ENCODE data around the gene PHKG1. TPM values are rescaled to one million over a fixed set of nuclear protein-coding genes. Genes with fewer than 3 reads are reported as not detected.
"Not testable (repeated sequence)": the region's sequence is repeated elsewhere in the genome, so short reads cannot be mapped to it uniquely, and the experiment has no call there.

The PHKG1 gene
- total RNA-seq, 4 donors from 2014 or later: 0.78 to 3.7 (median 1.2) TPM

- 76 to 86% methylated on average over 2 of the region's 2 CpGs for WGBS, 2 donors
- DNase-seq (ENCODE audit: low spot score in 2 of 2): no peak
- TF ChIP-seq, protein P1, sequence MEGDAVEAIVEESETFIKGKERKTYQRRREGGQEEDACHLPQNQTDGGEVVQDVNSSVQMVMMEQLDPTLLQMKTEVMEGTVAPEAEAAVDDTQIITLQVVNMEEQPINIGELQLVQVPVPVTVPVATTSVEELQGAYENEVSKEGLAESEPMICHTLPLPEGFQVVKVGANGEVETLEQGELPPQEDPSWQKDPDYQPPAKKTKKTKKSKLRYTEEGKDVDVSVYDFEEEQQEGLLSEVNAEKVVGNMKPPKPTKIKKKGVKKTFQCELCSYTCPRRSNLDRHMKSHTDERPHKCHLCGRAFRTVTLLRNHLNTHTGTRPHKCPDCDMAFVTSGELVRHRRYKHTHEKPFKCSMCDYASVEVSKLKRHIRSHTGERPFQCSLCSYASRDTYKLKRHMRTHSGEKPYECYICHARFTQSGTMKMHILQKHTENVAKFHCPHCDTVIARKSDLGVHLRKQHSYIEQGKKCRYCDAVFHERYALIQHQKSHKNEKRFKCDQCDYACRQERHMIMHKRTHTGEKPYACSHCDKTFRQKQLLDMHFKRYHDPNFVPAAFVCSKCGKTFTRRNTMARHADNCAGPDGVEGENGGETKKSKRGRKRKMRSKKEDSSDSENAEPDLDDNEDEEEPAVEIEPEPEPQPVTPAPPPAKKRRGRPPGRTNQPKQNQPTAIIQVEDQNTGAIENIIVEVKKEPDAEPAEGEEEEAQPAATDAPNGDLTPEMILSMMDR (IDR thresholded peaks at IDR 0.05): no peak
- TF ChIP-seq POLR2A (IDR thresholded peaks at IDR 0.05): no peak
- H3K4me3 ChIP-seq (ENCODE audit: low read depth, poor library complexity, severe bottlenecking): no peak overlapping the region
- intact Hi-C loops (cut with DNase I; ENCODE audit: low total_unique reads): no loop called here
These were observed 38.8 kb downstream of the PHKG1 start for GRCh38 chr7:56053993-56054392.

- intact Hi-C loops (cut with DNase I; ENCODE audit: low total_unique reads): no loop called here
- DNase-seq (ENCODE audit: low spot score in 2 of 2): no peak
- no peak overlapping the region for H3K4me3 ChIP-seq (ENCODE audit: low read depth, poor library complexity, severe bottlenecking)
- WGBS, 2 donors: 75 to 81% methylated on average over 9 of the region's 9 CpGs
- no peak for TF ChIP-seq POLR2A (IDR thresholded peaks at IDR 0.05)
- TF ChIP-seq, protein P1 (IDR thresholded peaks at IDR 0.05): no peak
These were observed 39.4 kb downstream of the PHKG1 start for GRCh38 chr7:56053379-56053778.

DNA sequence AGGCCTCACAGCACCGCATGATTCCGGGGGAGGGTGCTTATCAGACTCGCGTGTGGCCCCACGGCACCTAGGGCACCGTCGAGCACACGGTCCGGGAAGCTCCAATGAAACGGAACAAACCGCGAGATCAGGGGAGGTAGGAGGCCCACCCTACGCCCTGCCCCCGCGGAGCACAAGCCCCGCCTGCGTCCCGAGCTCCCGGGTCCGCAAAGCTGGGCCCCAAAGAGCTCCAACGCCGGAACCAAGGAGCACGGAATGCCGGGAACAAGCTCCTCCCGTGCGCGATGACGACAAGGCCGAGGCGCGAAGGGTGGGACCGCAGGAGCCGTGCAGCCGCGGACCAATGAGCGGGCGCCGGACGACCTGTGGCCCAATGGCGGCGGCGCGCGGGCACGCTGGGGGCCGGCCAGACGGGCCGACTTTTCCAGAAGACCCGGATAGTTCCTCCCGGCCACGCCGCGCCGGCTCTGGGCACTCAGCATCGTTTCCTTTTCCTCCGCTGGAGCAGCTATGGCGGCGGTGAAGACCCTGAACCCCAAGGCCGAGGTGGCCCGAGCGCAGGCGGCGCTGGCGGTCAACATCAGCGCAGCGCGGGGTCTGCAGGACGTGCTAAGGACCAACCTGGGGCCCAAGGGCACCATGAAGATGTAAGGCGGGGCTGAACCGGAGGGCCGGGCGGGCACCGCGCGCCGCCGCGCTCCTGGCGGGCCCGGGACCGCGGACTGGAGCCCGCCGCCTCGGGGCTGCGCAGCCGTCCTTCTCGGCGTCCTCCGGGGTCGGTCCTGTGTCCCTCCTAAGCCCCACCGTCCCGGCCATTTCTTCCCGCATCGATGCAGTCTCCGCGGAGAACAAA is 41.2 kb downstream of the PHKG1 start, which contains the start of the genes CCT6A and PSPH:
TSS of gene CCT6A (plus strand) at position 427 of the 853 bp plus-strand sequence. CDS start at position 511, 84 bp downstream.
TSS of gene PSPH (minus strand) at position 106 of the 853 bp plus-strand sequence. CDS start 30,232 bp downstream, outside the sequence.
- 0 to 1% methylated on average over 23 to 29 of the region's 97 CpGs for WGBS, 2 donors
- TF ChIP-seq, protein P1 (IDR thresholded peaks at IDR 0.05): no peak
- TF ChIP-seq POLR2A (IDR thresholded peaks at IDR 0.05): no peak
- peak within 1 kb of the TSS; percentile 93 for H3K4me3 ChIP-seq (ENCODE audit: low read depth, poor library complexity, severe bottlenecking)
- intact Hi-C loops (cut with DNase I; ENCODE audit: low total_unique reads): no loop called here
- peak; percentile 97 to 100 for DNase-seq (ENCODE audit: low spot score in 2 of 2)

DNA sequence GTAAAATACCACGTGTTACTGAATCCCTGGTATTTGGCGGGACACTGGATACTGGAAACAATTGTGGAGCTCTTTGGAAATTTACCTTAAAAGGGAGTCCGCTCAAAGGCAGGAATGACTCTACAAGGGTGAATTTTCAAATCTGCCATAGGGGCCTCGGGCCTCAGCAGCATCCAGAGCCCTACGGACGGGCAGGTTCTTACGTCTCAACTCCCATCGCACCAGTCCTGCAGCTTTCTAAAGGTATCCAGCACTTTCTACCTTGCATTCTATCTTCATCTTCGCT is 41.8 kb downstream of the PHKG1 start:
- H3K4me3 ChIP-seq (ENCODE audit: low read depth, poor library complexity, severe bottlenecking): peak overlapping the region; percentile 61
- WGBS, 2 donors: 0 to 1% methylated on average over 8 to 9 of the region's 9 CpGs
- no peak for DNase-seq (ENCODE audit: low spot score in 2 of 2)
- TF ChIP-seq POLR2A (IDR thresholded peaks at IDR 0.05): no peak
- TF ChIP-seq, protein P1 (IDR thresholded peaks at IDR 0.05): no peak
- intact Hi-C loops (cut with DNase I; ENCODE audit: low total_unique reads): no loop called here

- intact Hi-C loops (cut with DNase I; ENCODE audit: low total_unique reads); H3K4me3 ChIP-seq (ENCODE audit: low read depth, poor library complexity, severe bottlenecking); DNase-seq (ENCODE audit: low spot score in 2 of 2): not testable (repeated sequence)
- 59 to 63% methylated on average over 8 of the region's 8 CpGs for WGBS, 2 donors
These were observed 44.0 kb downstream of the PHKG1 start for GRCh38 chr7:56048763-56049162.

- WGBS, 2 donors: 83 to 84% methylated on average over 1 of the region's 1 CpG
- no peak overlapping the region for H3K4me3 ChIP-seq (ENCODE audit: low read depth, poor library complexity, severe bottlenecking)
- intact Hi-C loops (cut with DNase I; ENCODE audit: low total_unique reads): no loop called here
- DNase-seq (ENCODE audit: low spot score in 2 of 2): no peak
- no peak for TF ChIP-seq POLR2A (IDR thresholded peaks at IDR 0.05)
- TF ChIP-seq, protein P1 (IDR thresholded peaks at IDR 0.05): no peak
These were observed 44.5 kb downstream of the PHKG1 start for GRCh38 chr7:56048245-56048644.

DNA sequence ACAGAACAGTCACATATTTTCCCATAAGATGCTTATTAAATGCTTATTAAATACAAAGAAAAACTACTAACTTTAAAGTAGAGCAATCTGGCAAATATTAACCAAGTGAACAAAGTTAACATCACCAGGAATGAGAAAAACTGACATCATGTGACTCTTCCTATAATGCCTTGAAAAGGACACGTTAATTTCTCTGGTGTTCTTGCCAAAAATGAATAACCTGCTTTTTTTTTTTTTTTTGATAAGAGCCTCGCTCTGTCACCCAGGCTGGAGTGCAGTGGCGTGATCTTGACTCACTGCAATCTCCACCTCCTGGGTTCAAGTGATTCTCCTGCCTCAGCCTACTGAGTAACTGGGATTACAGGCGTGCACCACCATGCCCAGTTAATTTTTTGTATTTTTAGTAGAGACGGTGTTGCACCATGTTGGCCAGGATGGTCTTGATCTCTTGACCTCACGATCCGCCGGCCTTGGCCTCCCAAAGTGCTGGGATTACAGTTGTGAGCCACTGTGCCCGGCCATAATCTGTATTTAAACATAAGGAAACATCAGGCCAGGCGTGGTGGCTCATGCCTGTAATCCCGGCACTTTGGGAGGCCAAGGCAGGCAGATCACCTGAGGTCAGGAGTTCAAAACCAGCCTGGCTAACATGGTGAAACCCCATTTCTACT is 45.2 kb downstream of the PHKG1 start:
- H3K4me3 ChIP-seq (ENCODE audit: low read depth, poor library complexity, severe bottlenecking); intact Hi-C loops (cut with DNase I; ENCODE audit: low total_unique reads); DNase-seq (ENCODE audit: low spot score in 2 of 2): not testable (repeated sequence)
- 75 to 86% methylated on average over 11 of the region's 11 CpGs for WGBS, 2 donors
